Activated naive CD4-positive, alpha-beta T cell treated with anti-CD3 and anti-CD28 coated beads, Interleukin-2, amount 50 U/mL, for 24 hours (primary cell): Measurements from ENCODE around the gene STARD3.
"Not testable (repeated sequence)": the region's sequence is repeated elsewhere in the genome, so short reads cannot be mapped to it uniquely, and the experiment has no call there.

Experiments used
- H3K27ac Mint-ChIP-seq: one replicate; pipeline ENCODE4 v1.8.0; 2021; ENCODE audit warnings: mild to moderate bottlenecking, mixed read lengths
- H3K27me3 Mint-ChIP-seq: one replicate; pipeline ENCODE4 v1.8.0; 2021; ENCODE audit warnings: mixed read lengths
- H3K36me3 Mint-ChIP-seq: one replicate; pipeline ENCODE4 v1.8.0; 2021; ENCODE audit warnings: mixed read lengths
- H3K4me1 Mint-ChIP-seq: one replicate; pipeline ENCODE4 v1.8.0; 2021; ENCODE audit warnings: mixed read lengths
- H3K4me3 Mint-ChIP-seq: one replicate; pipeline ENCODE4 v1.8.0; 2021; ENCODE audit warnings: mild to moderate bottlenecking, mixed read lengths
- H3K9me3 Mint-ChIP-seq: one replicate; pipeline ENCODE4 v1.8.0; 2021; ENCODE audit warnings: mixed read lengths

Gene STARD3

DNA sequence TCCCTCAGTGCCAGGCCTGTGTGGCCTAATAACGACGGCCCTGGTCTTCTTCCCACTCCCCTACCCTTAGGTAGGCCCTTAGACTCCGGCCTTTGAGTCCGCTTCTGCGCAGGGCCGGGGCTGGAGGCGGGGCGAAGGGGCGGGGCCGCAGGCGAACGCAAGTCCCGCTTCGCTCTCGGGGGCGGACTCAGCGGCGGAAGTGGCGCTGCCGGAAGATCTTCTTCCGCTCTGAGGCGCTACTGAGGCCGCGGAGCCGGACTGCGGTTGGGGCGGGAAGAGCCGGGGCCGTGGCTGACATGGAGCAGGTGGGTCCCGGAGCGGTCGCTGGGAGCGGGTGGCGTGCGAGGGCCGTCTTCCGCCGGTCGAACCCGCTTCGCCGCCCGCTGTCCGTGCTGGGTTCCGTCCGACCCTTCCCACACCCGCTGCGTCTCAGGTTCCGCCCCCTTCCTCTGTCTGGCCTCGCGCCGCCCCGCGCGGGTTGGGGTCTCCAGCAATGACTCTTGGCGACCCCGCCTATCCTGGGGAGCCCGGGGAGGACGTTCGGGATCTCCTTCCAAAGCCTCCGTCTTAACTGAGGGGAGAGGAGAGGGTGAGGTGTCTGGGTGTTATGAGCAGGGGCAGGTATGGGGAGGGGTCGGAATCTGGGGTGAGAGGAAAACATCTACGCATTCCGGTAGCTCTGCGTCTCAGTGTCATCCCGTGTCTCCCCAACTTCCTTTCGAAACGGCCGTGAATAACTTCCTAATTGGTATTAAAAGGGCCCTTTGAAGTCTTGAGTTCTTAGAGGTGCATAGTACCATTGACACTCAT is at the start of gene STARD3:
Gene STARD3, plus strand, starts transcription at position 218 of the 810 bp plus-strand sequence. CDS start 16,388 bp downstream, outside the sequence.
- H3K4me1 Mint-ChIP-seq = peaks cover 59% of the 10 kb centered on the region
- peaks cover 4% of the 10 kb centered on the region for H3K36me3 Mint-ChIP-seq
- peak within 1 kb of the TSS; percentile 96 for H3K27ac Mint-ChIP-seq
- H3K27me3 Mint-ChIP-seq = no peaks in the 10 kb centered on the region
- no peaks in the 10 kb centered on the region for H3K9me3 Mint-ChIP-seq
- peak within 1 kb of the TSS; percentile 98 for H3K4me3 Mint-ChIP-seq

- H3K36me3 Mint-ChIP-seq, H3K4me3 Mint-ChIP-seq, H3K9me3 Mint-ChIP-seq, H3K4me1 Mint-ChIP-seq, H3K27ac Mint-ChIP-seq: not testable (repeated sequence)
- peaks cover 31% of the 10 kb centered on the region for H3K27me3 Mint-ChIP-seq
Observed at GRCh38 chr17:39590180-39590579, 46.8 kb upstream of the STARD3 start.

- Mint-ChIP-seq H3K27me3 (peaks cover 46% of the 10 kb centered on the region), H3K9me3 (no peaks in the 10 kb centered on the region), H3K27ac (no peak overlapping the region), H3K4me3 (no peak overlapping the region), H3K4me1 (peaks cover 10% of the 10 kb centered on the region), H3K36me3 (no peaks in the 10 kb centered on the region)
Observed at GRCh38 chr17:39591958-39592954, 44.7 kb upstream of the STARD3 start.

DNA sequence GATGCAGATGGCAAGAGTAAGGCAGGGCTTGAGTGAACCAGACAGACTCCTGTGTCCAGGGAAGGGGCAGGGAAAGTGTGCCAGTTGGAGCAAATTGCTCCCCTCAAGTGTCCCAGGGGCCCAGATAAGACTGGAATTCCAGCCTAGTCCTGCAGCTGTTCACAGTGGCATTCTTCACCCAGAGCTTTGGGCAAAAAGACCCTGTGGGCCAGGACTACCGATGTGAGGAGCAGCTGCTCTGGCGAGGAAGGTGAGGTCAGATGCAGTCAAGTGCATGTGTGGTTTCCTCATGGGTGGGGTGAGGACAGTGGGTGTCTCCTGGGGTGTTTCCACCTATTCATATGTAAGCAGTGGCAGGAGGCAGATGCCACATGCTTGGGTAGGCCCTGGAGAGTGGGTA is 43.6 kb upstream of the STARD3 start:
- Mint-ChIP-seq H3K9me3 (no peaks in the 10 kb centered on the region), H3K27me3 (peaks cover 51% of the 10 kb centered on the region), H3K27ac (no peak overlapping the region), H3K4me1 (peaks cover 17% of the 10 kb centered on the region), H3K36me3 (no peaks in the 10 kb centered on the region), H3K4me3 (no peak overlapping the region)

DNA sequence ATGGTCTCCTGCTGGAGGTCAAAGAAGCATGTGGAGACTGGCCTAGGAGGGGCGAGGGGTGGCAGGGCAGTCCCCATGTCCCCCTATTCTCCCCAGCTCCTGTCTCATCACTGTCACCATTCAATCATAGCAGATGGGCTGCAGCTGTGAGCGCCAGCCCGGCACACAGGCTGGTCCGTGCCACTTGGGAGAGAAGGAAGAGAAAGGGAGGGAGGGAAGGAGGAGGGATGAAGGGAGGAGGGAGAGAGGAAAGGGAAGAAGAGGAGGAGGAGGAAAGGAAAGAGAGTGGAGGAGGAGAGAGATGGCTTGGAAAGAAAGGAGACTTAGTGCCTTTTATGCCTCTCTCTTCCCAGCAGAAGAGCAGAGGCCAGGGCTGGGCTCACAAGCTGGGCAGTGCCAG is 41.6 kb upstream of the STARD3 start:
- Mint-ChIP-seq H3K9me3 (no peaks in the 10 kb centered on the region), H3K27me3 (peaks cover 50% of the 10 kb centered on the region)

DNA sequence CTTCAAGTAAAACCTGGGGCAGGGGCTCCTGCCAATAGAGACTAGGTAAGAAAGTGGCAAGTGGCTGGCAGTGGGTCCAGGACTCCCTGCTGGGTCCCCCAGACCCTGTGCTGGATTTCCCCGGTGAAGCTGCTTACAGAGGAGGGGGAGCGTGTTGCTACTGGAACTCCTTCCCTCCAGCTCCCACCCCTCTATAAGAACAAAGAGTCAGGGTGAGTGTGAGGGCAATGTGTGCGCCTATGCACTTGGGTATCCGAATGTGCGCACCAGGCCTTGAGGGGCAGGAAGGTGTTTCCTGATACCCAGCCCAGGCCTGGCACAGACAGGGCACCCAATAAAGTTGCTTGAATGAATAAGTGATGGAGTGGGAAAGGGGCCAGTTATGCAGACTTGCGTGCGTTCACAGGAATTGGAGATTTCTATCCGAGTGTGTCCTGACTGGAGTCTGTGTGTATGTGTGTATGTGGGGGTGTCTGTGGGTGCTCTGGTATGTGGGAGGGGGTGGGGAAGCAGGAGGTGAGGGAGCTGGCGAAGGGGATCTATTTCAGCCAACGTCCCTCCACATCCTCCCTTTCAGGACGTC is 40.9 kb upstream of the STARD3 start:
- peaks cover 20% of the 10 kb centered on the region for H3K4me1 Mint-ChIP-seq
- no peak overlapping the region for H3K4me3 Mint-ChIP-seq
- no peaks in the 10 kb centered on the region for H3K36me3 Mint-ChIP-seq
- H3K9me3 Mint-ChIP-seq = no peaks in the 10 kb centered on the region
- H3K27ac Mint-ChIP-seq = no peak overlapping the region
- H3K27me3 Mint-ChIP-seq = peaks cover 52% of the 10 kb centered on the region

More for the DNA sequence above, 41.6 kb upstream of the STARD3 start:
- Mint-ChIP-seq H3K27ac (no peak overlapping the region), H3K4me3 (no peak overlapping the region), H3K36me3 (no peaks in the 10 kb centered on the region), H3K4me1 (peaks cover 20% of the 10 kb centered on the region)

DNA sequence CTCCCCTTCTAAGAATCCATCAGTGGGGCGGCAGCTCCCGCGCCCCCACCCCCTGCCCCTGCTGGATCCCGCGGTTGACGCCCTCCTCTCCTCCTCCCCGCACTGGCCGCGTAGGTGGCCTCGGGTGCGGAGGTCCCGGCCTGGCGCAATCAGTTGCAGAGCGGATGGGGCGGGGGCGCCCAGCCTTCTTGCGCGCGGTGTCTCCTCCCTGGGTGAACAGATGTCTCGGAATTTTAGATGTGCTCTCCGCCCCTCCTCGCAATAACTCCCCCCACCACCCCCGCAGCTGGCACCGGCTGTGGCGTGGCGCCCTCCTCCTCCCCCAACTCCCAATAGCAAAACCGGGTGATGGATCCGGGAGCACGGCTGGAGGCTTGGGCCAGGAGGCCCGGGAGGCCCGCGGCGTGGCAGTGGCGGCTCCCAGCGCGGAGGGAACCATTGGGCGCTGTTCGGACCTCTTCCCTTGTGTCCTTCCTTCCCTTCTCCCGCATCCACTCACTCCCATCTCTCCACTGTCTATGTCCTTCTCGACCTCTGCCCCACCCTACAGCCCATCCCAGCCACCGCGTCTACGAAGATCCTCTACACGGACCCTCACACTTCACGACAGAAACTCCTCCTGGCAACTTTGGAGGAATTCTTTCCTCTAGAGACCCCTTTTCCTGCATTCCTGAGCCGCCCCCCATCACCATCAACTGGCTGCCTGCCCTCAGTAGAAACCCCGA is 40.2 kb upstream of the STARD3 start:
- Mint-ChIP-seq H3K27me3 (peaks cover 56% of the 10 kb centered on the region), H3K4me3 (no peak overlapping the region), H3K4me1 (peaks cover 20% of the 10 kb centered on the region), H3K9me3 (no peaks in the 10 kb centered on the region), H3K27ac (no peak overlapping the region), H3K36me3 (no peaks in the 10 kb centered on the region)

DNA sequence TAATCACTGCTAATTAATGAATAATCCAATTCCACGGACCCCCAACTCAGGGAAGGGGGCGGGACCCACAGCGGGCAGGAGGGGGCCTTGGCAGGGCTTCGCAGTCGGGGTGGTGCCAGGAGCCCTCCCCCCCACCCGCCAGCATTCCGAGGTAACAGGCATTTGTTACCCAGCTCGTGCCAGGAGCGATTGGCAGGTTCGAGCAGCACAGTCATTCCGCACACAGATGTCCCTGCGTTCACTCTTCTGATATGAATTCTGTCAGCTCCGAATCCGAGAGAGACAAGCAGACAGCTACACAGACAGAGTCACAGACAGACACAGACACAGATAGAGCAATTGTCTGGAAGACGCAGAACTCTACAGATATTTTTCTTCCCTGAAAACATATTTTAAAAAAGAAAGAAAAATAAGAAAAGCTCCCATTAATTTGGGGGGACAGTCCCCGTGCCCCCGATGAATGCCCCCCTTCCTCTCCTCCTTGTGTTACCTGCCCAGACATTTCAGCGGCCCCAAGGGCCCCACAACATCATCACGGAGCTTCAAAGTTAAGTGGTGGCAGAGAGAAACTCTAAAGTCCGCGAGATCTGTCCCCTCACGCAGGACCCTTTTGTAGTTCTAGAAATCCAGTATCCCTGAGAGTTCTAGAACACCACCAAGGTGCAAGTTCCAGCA is 39.4 kb upstream of the STARD3 start:
- Mint-ChIP-seq H3K9me3 (no peaks in the 10 kb centered on the region), H3K27ac (no peak overlapping the region), H3K4me3 (no peak overlapping the region), H3K27me3 (peaks cover 59% of the 10 kb centered on the region), H3K36me3 (no peaks in the 10 kb centered on the region), H3K4me1 (peaks cover 20% of the 10 kb centered on the region)

DNA sequence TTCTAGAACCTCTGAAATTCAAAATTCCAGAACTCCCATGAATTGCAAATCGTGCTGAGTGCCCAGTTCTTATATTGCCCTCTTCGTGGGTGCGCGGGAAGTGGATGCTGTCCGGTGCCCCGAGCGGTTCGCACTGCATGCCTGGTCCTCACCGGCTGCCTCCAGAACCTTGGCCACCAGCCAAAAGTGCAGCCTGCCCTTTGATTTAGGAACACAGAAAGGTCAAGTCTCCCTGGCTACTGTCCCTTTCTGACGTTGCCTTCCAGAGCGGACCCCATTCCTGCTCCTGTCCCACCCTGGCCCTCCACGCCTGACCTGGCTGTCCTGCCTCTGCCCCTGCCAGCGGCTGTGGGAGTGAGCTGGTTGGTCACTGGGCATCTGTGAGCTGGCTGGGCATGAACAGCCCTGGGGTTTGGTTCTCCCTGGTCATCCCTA is 38.9 kb upstream of the STARD3 start:
- H3K27me3 Mint-ChIP-seq = peaks cover 63% of the 10 kb centered on the region

GRCh38 chr17:39598630-39599003 is 38.3 kb upstream of the STARD3 start:
- H3K9me3 Mint-ChIP-seq = no peaks in the 10 kb centered on the region
- H3K4me3 Mint-ChIP-seq = no peak overlapping the region
- H3K27ac Mint-ChIP-seq = no peak overlapping the region
- peaks cover 63% of the 10 kb centered on the region for H3K27me3 Mint-ChIP-seq
- H3K36me3 Mint-ChIP-seq = no peaks in the 10 kb centered on the region
- peaks cover 26% of the 10 kb centered on the region for H3K4me1 Mint-ChIP-seq

More for the DNA sequence above, 38.9 kb upstream of the STARD3 start:
- Mint-ChIP-seq H3K4me1 (peaks cover 20% of the 10 kb centered on the region), H3K9me3 (no peaks in the 10 kb centered on the region), H3K27ac (no peak overlapping the region), H3K4me3 (no peak overlapping the region), H3K36me3 (no peaks in the 10 kb centered on the region)

GRCh38 chr17:39599004-39599664 is 37.8 kb upstream of the STARD3 start:
- H3K4me1 Mint-ChIP-seq = peaks cover 27% of the 10 kb centered on the region
- H3K36me3 Mint-ChIP-seq = no peaks in the 10 kb centered on the region
- H3K4me3 Mint-ChIP-seq = no peak overlapping the region
- no peaks in the 10 kb centered on the region for H3K9me3 Mint-ChIP-seq
- no peak overlapping the region for H3K27ac Mint-ChIP-seq
- H3K27me3 Mint-ChIP-seq = peaks cover 64% of the 10 kb centered on the region

GRCh38 chr17:39599665-39600231 is 37.2 kb upstream of the STARD3 start:
- Mint-ChIP-seq H3K36me3 (no peaks in the 10 kb centered on the region), H3K4me1 (peaks cover 30% of the 10 kb centered on the region), H3K27me3 (peaks cover 60% of the 10 kb centered on the region), H3K9me3 (no peaks in the 10 kb centered on the region), H3K27ac (no peak overlapping the region), H3K4me3 (no peak overlapping the region)

DNA sequence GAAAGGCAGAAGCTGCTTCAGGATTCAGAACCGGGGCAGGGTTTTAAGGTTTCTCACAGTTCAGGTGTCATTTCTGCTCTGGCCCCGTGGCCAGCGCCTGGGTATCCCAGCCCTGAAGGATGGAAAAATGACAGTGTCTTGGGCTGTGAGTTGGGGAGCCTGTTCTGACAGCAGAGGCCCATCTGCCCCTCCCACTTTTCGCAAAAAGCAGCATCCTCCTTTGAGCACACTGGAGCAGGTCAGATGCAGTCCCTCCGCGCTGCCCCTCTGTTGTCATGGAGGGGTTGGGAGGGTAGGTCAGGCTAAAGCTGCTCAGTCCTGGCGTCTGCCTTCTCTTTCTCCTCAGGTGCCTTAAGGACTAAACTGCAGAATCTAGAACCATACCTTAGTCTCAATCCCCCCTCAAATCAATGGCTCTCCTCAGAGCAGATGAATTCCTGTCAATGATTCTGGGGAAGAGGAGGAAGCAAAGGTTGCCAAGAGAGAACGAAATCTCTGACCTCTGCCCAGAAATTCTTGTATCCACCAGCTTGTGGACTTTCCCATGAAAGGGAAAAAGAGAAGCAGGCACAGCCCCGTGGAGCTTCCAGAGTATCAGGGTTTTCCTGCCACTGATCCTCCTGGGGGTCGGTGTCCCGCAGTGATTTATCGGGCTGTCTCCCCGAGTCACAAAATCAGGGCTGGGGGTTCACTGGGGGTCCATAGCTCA is 36.5 kb upstream of the STARD3 start:
- peaks cover 60% of the 10 kb centered on the region for H3K27me3 Mint-ChIP-seq
- no peaks in the 10 kb centered on the region for H3K36me3 Mint-ChIP-seq
- peaks cover 36% of the 10 kb centered on the region for H3K4me1 Mint-ChIP-seq
- no peak overlapping the region for H3K27ac Mint-ChIP-seq
- H3K9me3 Mint-ChIP-seq = no peaks in the 10 kb centered on the region
- H3K4me3 Mint-ChIP-seq = no peak overlapping the region
